Neural cell (in vitro differentiated cells): ENCODE results near the gene APP.

Source experiments
- CTCF ChIP-seq: fragments of 450-650 bp; IDR thresholded peaks from 2 replicates; pipeline ENCODE4 v1.5.1; 2014; ENCODE audit warnings: antibody characterized with exemption, mild to moderate bottlenecking, moderate library complexity; ENCODE audit not compliant: poor library complexity, severe bottlenecking
- EP300 ChIP-seq: fragments of 450-650 bp; conservative IDR thresholded peaks from 2 replicates; pipeline ENCODE4 v1.6.1; 2014; ENCODE audit warnings: antibody characterized with exemption, mild to moderate bottlenecking, moderate library complexity; ENCODE audit not compliant: poor library complexity, severe bottlenecking
- EZH2 ChIP-seq: fragments of 200-600, 300-800 bp; shearing (Covaris generic), sonication (generic); IDR thresholded peaks from 2 replicates; pipeline ENCODE4 v1.6.1; 2014; ENCODE audit warnings: antibody characterized with exemption, low read length, borderline replicate concordance, mild to moderate bottlenecking; ENCODE audit not compliant: insufficient read depth, poor library complexity, severe bottlenecking
- POLR2AphosphoS5 ChIP-seq: IDR thresholded peaks from 2 replicates; pipeline ENCODE4 v1.6.1; 2012
- RAD21 ChIP-seq: fragments of 450-650 bp; conservative IDR thresholded peaks from 2 replicates; pipeline ENCODE4 v1.6.1; 2014; ENCODE audit warnings: antibody characterized with exemption, mild to moderate bottlenecking, moderate library complexity
- SMC3 ChIP-seq: fragments of 450-650 bp; conservative IDR thresholded peaks from 2 replicates; pipeline ENCODE4 v1.6.1; 2014; ENCODE audit warnings: antibody characterized with exemption, mild to moderate bottlenecking, moderate library complexity; ENCODE audit not compliant: poor library complexity
- TAF1 ChIP-seq: IDR thresholded peaks from 2 replicates; pipeline ENCODE4 v1.6.1; 2012; ENCODE audit warnings: low read depth
- TF ChIP-seq, protein P1 (sequence below): IDR thresholded peaks from 2 replicates; pipeline ENCODE4 v1.6.1; 2012; ENCODE audit warnings: borderline replicate concordance

GRCh38 chr21:25939396-25939761, 231.2 kb downstream of the APP start:
- TF ChIP-seq RAD21 (no peak), EZH2 (no peak), EP300 (no peak), CTCF (no peak), POLR2AphosphoS5 (no peak), TAF1 (no peak), SMC3 (no peak)
- TF ChIP-seq, protein P1, sequence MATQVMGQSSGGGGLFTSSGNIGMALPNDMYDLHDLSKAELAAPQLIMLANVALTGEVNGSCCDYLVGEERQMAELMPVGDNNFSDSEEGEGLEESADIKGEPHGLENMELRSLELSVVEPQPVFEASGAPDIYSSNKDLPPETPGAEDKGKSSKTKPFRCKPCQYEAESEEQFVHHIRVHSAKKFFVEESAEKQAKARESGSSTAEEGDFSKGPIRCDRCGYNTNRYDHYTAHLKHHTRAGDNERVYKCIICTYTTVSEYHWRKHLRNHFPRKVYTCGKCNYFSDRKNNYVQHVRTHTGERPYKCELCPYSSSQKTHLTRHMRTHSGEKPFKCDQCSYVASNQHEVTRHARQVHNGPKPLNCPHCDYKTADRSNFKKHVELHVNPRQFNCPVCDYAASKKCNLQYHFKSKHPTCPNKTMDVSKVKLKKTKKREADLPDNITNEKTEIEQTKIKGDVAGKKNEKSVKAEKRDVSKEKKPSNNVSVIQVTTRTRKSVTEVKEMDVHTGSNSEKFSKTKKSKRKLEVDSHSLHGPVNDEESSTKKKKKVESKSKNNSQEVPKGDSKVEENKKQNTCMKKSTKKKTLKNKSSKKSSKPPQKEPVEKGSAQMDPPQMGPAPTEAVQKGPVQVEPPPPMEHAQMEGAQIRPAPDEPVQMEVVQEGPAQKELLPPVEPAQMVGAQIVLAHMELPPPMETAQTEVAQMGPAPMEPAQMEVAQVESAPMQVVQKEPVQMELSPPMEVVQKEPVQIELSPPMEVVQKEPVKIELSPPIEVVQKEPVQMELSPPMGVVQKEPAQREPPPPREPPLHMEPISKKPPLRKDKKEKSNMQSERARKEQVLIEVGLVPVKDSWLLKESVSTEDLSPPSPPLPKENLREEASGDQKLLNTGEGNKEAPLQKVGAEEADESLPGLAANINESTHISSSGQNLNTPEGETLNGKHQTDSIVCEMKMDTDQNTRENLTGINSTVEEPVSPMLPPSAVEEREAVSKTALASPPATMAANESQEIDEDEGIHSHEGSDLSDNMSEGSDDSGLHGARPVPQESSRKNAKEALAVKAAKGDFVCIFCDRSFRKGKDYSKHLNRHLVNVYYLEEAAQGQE: no peak
